ENCODE measurements around the gene ECE1.
"Not testable (repeated sequence)": the region's sequence is repeated elsewhere in the genome, so short reads cannot be mapped to it uniquely, and the experiment has no call there.

The ECE1 gene

DNA sequence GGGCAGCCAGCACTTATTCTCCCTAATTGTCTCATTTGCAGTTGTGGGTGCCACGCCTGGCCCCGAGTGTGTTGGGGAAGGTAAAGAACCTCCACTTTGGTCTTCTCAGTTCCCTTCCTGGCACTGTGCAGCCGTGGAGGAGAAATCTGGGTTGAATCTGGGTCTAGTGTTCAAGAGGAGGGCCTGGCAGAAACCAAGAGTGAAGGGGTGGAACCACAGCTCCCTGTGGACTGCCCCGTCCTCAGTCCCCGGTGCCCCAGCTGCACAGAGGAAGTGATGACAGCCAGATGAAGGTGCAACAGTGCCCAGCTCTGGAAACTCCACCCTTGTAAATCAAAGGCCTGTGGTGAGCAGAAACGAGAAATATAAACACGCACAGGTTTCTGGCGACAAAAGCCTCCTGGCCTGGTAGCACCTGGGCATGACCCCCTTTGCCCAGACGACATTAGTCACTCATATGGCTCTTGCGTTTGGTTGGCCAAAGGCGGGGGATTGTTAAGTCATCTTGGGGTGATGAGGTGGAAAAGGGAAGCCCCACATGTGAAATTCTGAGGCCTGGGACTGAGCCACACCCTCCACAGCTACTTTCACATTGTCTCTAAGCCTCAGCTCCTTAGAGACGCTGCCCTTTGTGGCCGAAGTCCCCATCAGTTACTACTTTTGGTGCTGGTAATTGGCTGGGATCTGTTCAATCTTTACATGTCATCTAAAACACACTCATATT lies 4.2 kb upstream of the ECE1 start:
- H3K4me1 ChIP-seq (ENCODE audit: insufficient read depth, low read length): peaks cover 53% of the 10 kb centered on the region
- H3K9me3 ChIP-seq (ENCODE audit: low read length): no peaks in the 10 kb centered on the region

GRCh38 chr1:21293537-21294265 lies 3.4 kb upstream of the ECE1 start:
- H3K4me1 ChIP-seq (ENCODE audit: insufficient read depth, low read length): peaks cover 54% of the 10 kb centered on the region
- H3K9ac ChIP-seq (ENCODE audit: low read length): no peak overlapping the region

More for the DNA sequence above, 4.2 kb upstream of the ECE1 start:
- H3K4me3 ChIP-seq (ENCODE audit: low read depth in 1 of 2, low read length in 2 of 2): no peak overlapping the region
- H3K27me3 ChIP-seq (ENCODE audit: control insufficient read depth in 1 of 2, insufficient read depth in 2 of 2, low read length in 2 of 2): no peaks in the 10 kb centered on the region
- H3K27ac ChIP-seq (ENCODE audit: low read depth, low read length): no peak overlapping the region
- no peak overlapping the region for H3K9ac ChIP-seq (ENCODE audit: low read length)
- H3K36me3 ChIP-seq (ENCODE audit: insufficient read depth, low read length): no peaks in the 10 kb centered on the region

GRCh38 chr1:21292984-21293536 lies 2.8 kb upstream of the ECE1 start:
- no peak overlapping the region for H3K9ac ChIP-seq (ENCODE audit: low read length)
- peaks cover 49% of the 10 kb centered on the region for H3K4me1 ChIP-seq (ENCODE audit: insufficient read depth, low read length)
- H3K4me3 ChIP-seq (ENCODE audit: low read depth in 1 of 2, low read length in 2 of 2): no peak overlapping the region

More at GRCh38 chr1:21293537-21294265, 3.4 kb upstream of the ECE1 start:
- Histone ChIP-seq H3K9me3 (ENCODE audit: low read length) (no peaks in the 10 kb centered on the region), H3K36me3 (ENCODE audit: insufficient read depth, low read length) (no peaks in the 10 kb centered on the region), H3K27me3 (ENCODE audit: control insufficient read depth in 1 of 2, insufficient read depth in 2 of 2, low read length in 2 of 2) (no peaks in the 10 kb centered on the region), H3K4me3 (ENCODE audit: low read depth in 1 of 2, low read length in 2 of 2) (no peak overlapping the region), H3K27ac (ENCODE audit: low read depth, low read length) (peak overlapping the region; percentile 20)

DNA sequence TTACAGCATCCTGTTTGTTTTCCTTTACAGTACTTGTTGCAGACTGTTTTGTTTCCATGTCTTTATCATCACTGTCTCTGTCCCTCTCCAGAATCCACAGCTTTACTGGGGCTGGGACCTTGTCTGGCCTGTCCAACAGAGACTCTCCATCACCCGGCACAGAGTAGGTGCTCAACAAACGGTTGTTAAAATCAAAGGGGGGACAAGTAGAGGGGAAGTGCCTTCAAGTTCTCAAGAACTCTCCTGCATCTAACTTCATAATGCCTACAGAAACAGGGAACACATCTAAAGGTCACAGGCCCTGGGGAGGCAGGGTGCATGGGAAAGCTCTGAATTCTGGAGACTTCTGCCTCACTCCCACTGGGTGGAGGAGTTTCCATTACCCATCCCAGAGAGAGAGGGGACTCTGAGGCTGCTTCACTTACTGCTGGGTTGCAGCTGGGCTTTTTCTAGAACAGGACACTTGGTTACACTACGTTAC lies 2.3 kb upstream of the ECE1 start:
- Histone ChIP-seq H3K4me3 (ENCODE audit: low read depth in 1 of 2, low read length in 2 of 2) (no peak overlapping the region), H3K27ac (ENCODE audit: low read depth, low read length) (no peak overlapping the region), H3K36me3 (ENCODE audit: insufficient read depth, low read length) (no peaks in the 10 kb centered on the region), H3K27me3 (ENCODE audit: control insufficient read depth in 1 of 2, insufficient read depth in 2 of 2, low read length in 2 of 2) (no peaks in the 10 kb centered on the region), H3K9me3 (ENCODE audit: low read length) (no peaks in the 10 kb centered on the region), H3K9ac (ENCODE audit: low read length) (no peak overlapping the region), H3K4me1 (ENCODE audit: insufficient read depth, low read length) (peaks cover 44% of the 10 kb centered on the region)

More at GRCh38 chr1:21292984-21293536, 2.8 kb upstream of the ECE1 start:
- H3K36me3 ChIP-seq (ENCODE audit: insufficient read depth, low read length): no peaks in the 10 kb centered on the region
- no peaks in the 10 kb centered on the region for H3K9me3 ChIP-seq (ENCODE audit: low read length)
- peak overlapping the region; percentile 20 for H3K27ac ChIP-seq (ENCODE audit: low read depth, low read length)
- H3K27me3 ChIP-seq (ENCODE audit: control insufficient read depth in 1 of 2, insufficient read depth in 2 of 2, low read length in 2 of 2): no peaks in the 10 kb centered on the region

- H3K27me3 ChIP-seq (ENCODE audit: control insufficient read depth in 1 of 2, insufficient read depth in 2 of 2, low read length in 2 of 2): no peaks in the 10 kb centered on the region
- peaks cover 44% of the 10 kb centered on the region for H3K4me1 ChIP-seq (ENCODE audit: insufficient read depth, low read length)
Observed at GRCh38 chr1:21291964-21292363, 1.7 kb upstream of the ECE1 start.

DNA sequence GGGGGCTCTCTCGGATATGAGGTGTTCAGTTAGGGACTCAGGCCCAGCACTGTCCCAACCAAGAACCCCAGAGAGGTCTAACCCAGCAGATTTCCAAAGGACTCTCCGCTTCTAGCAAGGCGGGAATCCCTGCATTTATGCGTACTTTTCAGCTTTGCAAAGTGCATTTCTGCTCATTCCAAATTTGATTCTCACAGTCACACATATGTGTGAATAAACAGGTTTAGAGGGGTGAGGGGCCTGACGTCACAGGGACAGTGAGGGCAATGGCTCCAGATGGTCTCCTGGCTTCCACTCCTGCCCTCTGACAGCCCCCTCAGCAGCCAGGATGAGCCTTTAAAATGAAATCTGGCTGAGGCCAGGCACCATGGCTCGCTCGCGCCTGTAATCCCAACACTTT lies 921 bp upstream of the ECE1 start:
- Histone ChIP-seq H3K9me3 (ENCODE audit: low read length) (no peaks in the 10 kb centered on the region), H3K27me3 (ENCODE audit: control insufficient read depth in 1 of 2, insufficient read depth in 2 of 2, low read length in 2 of 2) (no peaks in the 10 kb centered on the region), H3K27ac (ENCODE audit: low read depth, low read length) (no peak overlapping the region), H3K4me1 (ENCODE audit: insufficient read depth, low read length) (peaks cover 43% of the 10 kb centered on the region), H3K9ac (ENCODE audit: low read length) (peak overlapping the region; percentile 21), H3K36me3 (ENCODE audit: insufficient read depth, low read length) (peaks cover 3% of the 10 kb centered on the region), H3K4me3 (ENCODE audit: low read depth in 1 of 2, low read length in 2 of 2) (no peak overlapping the region)

More at GRCh38 chr1:21291964-21292363, 1.7 kb upstream of the ECE1 start:
- no peak overlapping the region for H3K27ac ChIP-seq (ENCODE audit: low read depth, low read length)
- H3K36me3 ChIP-seq (ENCODE audit: insufficient read depth, low read length): no peaks in the 10 kb centered on the region
- H3K9ac ChIP-seq (ENCODE audit: low read length): no peak overlapping the region
- H3K9me3 ChIP-seq (ENCODE audit: low read length): no peaks in the 10 kb centered on the region
- no peak overlapping the region for H3K4me3 ChIP-seq (ENCODE audit: low read depth in 1 of 2, low read length in 2 of 2)

DNA sequence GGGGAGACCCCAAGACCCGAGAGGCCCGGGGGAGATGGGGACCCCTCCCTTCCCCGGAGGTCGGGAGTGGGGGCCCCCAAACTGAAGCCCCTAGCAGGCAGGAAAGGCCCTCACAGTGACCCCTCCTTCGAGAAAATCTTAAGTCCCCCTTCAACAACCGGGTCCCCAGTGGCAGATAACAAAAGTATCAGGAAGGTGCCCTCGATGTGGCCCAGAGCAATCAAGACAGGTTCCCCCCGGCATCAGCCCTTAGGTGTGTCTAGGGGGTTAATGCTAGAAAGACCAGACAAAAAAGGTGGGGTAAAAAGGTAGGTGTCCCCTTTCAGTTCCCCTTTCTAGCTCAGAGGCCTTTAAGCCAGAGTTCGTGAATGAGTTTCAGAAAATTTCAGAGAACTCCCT lies 282 bp upstream of the ECE1 start:
- H3K4me1 ChIP-seq (ENCODE audit: insufficient read depth, low read length): peaks cover 37% of the 10 kb centered on the region
- H3K9me3 ChIP-seq (ENCODE audit: low read length): no peaks in the 10 kb centered on the region
- peak overlapping the region; percentile 21 for H3K9ac ChIP-seq (ENCODE audit: low read length)
- no peaks in the 10 kb centered on the region for H3K27me3 ChIP-seq (ENCODE audit: control insufficient read depth in 1 of 2, insufficient read depth in 2 of 2, low read length in 2 of 2)
- peak overlapping the region in 1 of 2 donors; percentile 18 for H3K4me3 ChIP-seq (ENCODE audit: low read depth in 1 of 2, low read length in 2 of 2)
- peaks cover 4% of the 10 kb centered on the region for H3K36me3 ChIP-seq (ENCODE audit: insufficient read depth, low read length)
- peak overlapping the region; percentile 32 for H3K27ac ChIP-seq (ENCODE audit: low read depth, low read length)

GRCh38 chr1:21289127-21289526 lies 1.1 kb downstream of the ECE1 start:
- Histone ChIP-seq H3K9me3 (ENCODE audit: low read length) (no peaks in the 10 kb centered on the region), H3K36me3 (ENCODE audit: insufficient read depth, low read length) (peaks cover 4% of the 10 kb centered on the region), H3K4me1 (ENCODE audit: insufficient read depth, low read length) (peaks cover 30% of the 10 kb centered on the region), H3K9ac (ENCODE audit: low read length) (no peak overlapping the region), H3K27me3 (ENCODE audit: control insufficient read depth in 1 of 2, insufficient read depth in 2 of 2, low read length in 2 of 2) (no peaks in the 10 kb centered on the region), H3K4me3 (ENCODE audit: low read depth in 1 of 2, low read length in 2 of 2) (peak overlapping the region; percentile 41 to 45), H3K27ac (ENCODE audit: low read depth, low read length) (peak overlapping the region; percentile 44)

GRCh38 chr1:21287905-21288514 lies 2.3 kb downstream of the ECE1 start:
- Histone ChIP-seq H3K4me1 (ENCODE audit: insufficient read depth, low read length) (peaks cover 26% of the 10 kb centered on the region), H3K27ac (ENCODE audit: low read depth, low read length) (no peak overlapping the region)

GRCh38 chr1:21285386-21285785 lies 4.9 kb downstream of the ECE1 start:
- not testable (repeated sequence) for H3K4me3 ChIP-seq (ENCODE audit: low read depth in 1 of 2, low read length in 2 of 2); H3K27me3 ChIP-seq (ENCODE audit: control insufficient read depth in 1 of 2, insufficient read depth in 2 of 2, low read length in 2 of 2); H3K9me3 ChIP-seq (ENCODE audit: low read length); H3K9ac ChIP-seq (ENCODE audit: low read length); H3K27ac ChIP-seq (ENCODE audit: low read depth, low read length)
- Histone ChIP-seq H3K4me1 (ENCODE audit: insufficient read depth, low read length) (peaks cover 17% of the 10 kb centered on the region), H3K36me3 (ENCODE audit: insufficient read depth, low read length) (peaks cover 11% of the 10 kb centered on the region)

More at GRCh38 chr1:21287905-21288514, 2.3 kb downstream of the ECE1 start:
- Histone ChIP-seq H3K9me3 (ENCODE audit: low read length) (no peaks in the 10 kb centered on the region), H3K27me3 (ENCODE audit: control insufficient read depth in 1 of 2, insufficient read depth in 2 of 2, low read length in 2 of 2) (no peaks in the 10 kb centered on the region), H3K36me3 (ENCODE audit: insufficient read depth, low read length) (peaks cover 11% of the 10 kb centered on the region), H3K9ac (ENCODE audit: low read length) (no peak overlapping the region), H3K4me3 (ENCODE audit: low read depth in 1 of 2, low read length in 2 of 2) (no peak overlapping the region)

DNA sequence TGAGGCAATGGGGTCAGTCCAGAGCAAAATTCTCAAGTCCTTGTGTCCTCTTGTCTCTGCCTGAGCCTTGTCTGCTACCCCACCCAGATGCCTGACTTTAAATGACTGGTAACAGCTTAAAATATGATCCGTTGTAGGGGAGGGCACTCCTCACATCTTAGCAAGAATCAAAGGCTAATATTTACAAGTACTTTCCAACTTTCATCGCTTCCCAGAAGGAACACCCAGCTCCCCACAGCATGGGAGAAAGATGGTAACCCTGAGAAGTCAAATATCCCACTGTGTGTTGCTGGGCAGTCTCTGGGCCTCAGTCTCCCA lies 5.2 kb downstream of the ECE1 start:
- Histone ChIP-seq H3K27ac (ENCODE audit: low read depth, low read length) (no peak overlapping the region), H3K9me3 (ENCODE audit: low read length) (no peaks in the 10 kb centered on the region), H3K27me3 (ENCODE audit: control insufficient read depth in 1 of 2, insufficient read depth in 2 of 2, low read length in 2 of 2) (no peaks in the 10 kb centered on the region), H3K36me3 (ENCODE audit: insufficient read depth, low read length) (peaks cover 11% of the 10 kb centered on the region), H3K4me3 (ENCODE audit: low read depth in 1 of 2, low read length in 2 of 2) (no peak overlapping the region), H3K4me1 (ENCODE audit: insufficient read depth, low read length) (peaks cover 21% of the 10 kb centered on the region), H3K9ac (ENCODE audit: low read length) (no peak overlapping the region)

Measured in muscle layer of colon (tissue), 2 donors.